ENCODE results near the gene AHRR. TPM values are rescaled to one million over a fixed set of nuclear protein-coding genes. Genes with fewer than 3 reads are reported as not detected.
"Not testable (repeated sequence)": the region's sequence is repeated elsewhere in the genome, so short reads cannot be mapped to it uniquely, and the experiment has no call there.

Gene AHRR
- total RNA-seq, 1 donor from 2014 or later, result 5.1 TPM

GRCh38 chr5:354581-355378 lies 33.3 kb downstream of the AHRR start:
- intact Hi-C loops (cut with DNase I), result no loop called here
- DNase-seq (ENCODE audit: low spot score), result no peak
- ATAC-seq, result no peak

GRCh38 chr5:355379-355935 lies 33.9 kb downstream of the AHRR start:
- intact Hi-C loops (cut with DNase I), result no loop called here
- ATAC-seq (no peak), DNase-seq (ENCODE audit: low spot score) (no peak)

GRCh38 chr5:355958-356357 lies 34.4 kb downstream of the AHRR start:
- intact Hi-C loops (cut with DNase I), result no loop called here
- DNase-seq (ENCODE audit: low spot score), result no peak
- no peak for ATAC-seq

- ATAC-seq, result no peak
- intact Hi-C loops (cut with DNase I), result no loop called here
- DNase-seq (ENCODE audit: low spot score), result no peak
These were observed 37.9 kb downstream of the AHRR start for GRCh38 chr5:359301-359897.

GRCh38 chr5:360257-361027 lies 38.9 kb downstream of the AHRR start:
- no peak for DNase-seq (ENCODE audit: low spot score)
- ATAC-seq, result no peak
- intact Hi-C loops (cut with DNase I), result no loop called here

- intact Hi-C loops (cut with DNase I), result no loop called here
- DNase-seq (ENCODE audit: low spot score) (no peak), ATAC-seq (no peak)
These were observed 40.7 kb downstream of the AHRR start for GRCh38 chr5:362189-362588.

- intact Hi-C loops (cut with DNase I), result no loop called here
- no peak for ATAC-seq
- DNase-seq (ENCODE audit: low spot score), result no peak
These were observed 41.7 kb downstream of the AHRR start for GRCh38 chr5:362978-363765.

GRCh38 chr5:364497-364896 lies 43.0 kb downstream of the AHRR start:
- no peak for DNase-seq (ENCODE audit: low spot score)
- intact Hi-C loops (cut with DNase I), result no loop called here
- ATAC-seq, result no peak

- ATAC-seq (no peak), DNase-seq (ENCODE audit: low spot score) (peak; percentile 19)
- intact Hi-C loops (cut with DNase I), result no loop called here
These were observed 45.2 kb downstream of the AHRR start for GRCh38 chr5:366541-367357.

- ATAC-seq, result no peak
- intact Hi-C loops (cut with DNase I), result no loop called here
- DNase-seq (ENCODE audit: low spot score), result peak; percentile 47
These were observed 46.0 kb downstream of the AHRR start for GRCh38 chr5:367358-368130.

- intact Hi-C loops (cut with DNase I), result no loop called here
- ATAC-seq (peak; percentile 34), DNase-seq (ENCODE audit: low spot score) (peak; percentile 48)
These were observed 46.9 kb downstream of the AHRR start for GRCh38 chr5:368183-369084.

GRCh38 chr5:369151-369868 lies 47.8 kb downstream of the AHRR start:
- peak; percentile 50 for DNase-seq (ENCODE audit: low spot score)
- intact Hi-C loops (cut with DNase I), result no loop called here
- no peak for ATAC-seq

GRCh38 chr5:369869-370236 lies 48.3 kb downstream of the AHRR start:
- DNase-seq (ENCODE audit: low spot score); intact Hi-C loops (cut with DNase I); ATAC-seq: not testable (repeated sequence)

GRCh38 chr5:370311-370958 lies 48.9 kb downstream of the AHRR start:
- intact Hi-C loops (cut with DNase I), result no loop called here
- ATAC-seq (no peak), DNase-seq (ENCODE audit: low spot score) (peak; percentile 48)

Measured in sciatic nerve (tissue), 2 donors.